ENCODE results near the gene INSIG2. TPM values are rescaled to one million over a fixed set of nuclear protein-coding genes. Genes with fewer than 3 reads are reported as not detected.

Gene INSIG2
- total and polyA plus RNA-seq, 9 of the 15 experiments (the other 6 are each of a cell fraction or from before 2014, with no cell fraction given): 1.5 to 34.2 (median 6.4) TPM

DNA sequence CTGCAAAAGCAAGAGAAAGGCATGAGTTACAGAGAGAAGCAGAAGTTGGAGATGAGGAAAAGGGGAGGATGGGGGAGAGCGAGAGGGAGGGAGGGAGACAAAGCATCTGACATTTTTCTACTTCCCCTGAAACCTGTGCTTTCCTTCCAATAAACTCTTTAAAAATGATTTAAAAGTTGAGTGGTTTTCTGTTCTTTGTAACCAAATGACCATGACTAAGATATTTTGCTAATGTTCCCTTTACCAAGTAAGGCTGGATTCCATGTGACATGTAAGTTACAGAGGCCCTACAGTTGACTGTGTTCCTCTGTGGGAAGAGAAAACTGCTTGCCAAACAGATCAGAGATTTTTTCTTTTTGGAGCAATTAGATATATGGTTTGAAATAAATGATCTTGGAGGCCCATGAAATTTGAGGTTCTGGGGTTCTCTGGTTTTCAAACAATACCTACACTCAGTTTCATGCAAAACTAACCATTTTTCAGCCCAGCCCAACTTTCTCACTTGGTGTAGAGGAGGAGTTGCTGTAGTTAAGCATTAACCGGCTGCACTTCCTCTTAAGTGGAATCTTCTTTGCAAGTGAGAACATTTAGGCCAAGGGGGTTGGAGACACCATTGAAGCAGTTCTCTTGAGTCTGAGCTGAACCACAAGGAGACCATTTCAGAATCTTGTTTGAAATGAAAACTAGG, 34.5 kb downstream of the INSIG2 start:
- no peaks in the 10 kb centered on the region for H4K20me1 ChIP-seq (replicated peaks; ENCODE audit: control insufficient read depth, insufficient read depth, low read length)
- no peak overlapping the region for H3K4me2 ChIP-seq (ENCODE audit: insufficient read depth, low read length)
- in situ Hi-C loops (cut with MboI) (no loop called here), intact Hi-C loops (cut with micrococcal nuclease) (no loop called here)
- no peak overlapping the region for H3K27ac ChIP-seq (ENCODE audit: extremely low read depth, low read depth, low read length)
- TF ChIP-seq FIP1L1 (IDR thresholded peaks at IDR 0.05; ENCODE audit: low read depth, low read length, poor library complexity, severe bottlenecking): no peak
- peak; percentile 51; the same call in 1 of the 2 replicates for TF ChIP-seq SPI1 (IDR thresholded peaks at IDR 0.05; ENCODE audit: borderline replicate concordance, low read depth, low read length)
- TF ChIP-seq ZNF436 (CRISPR knock-in tag; IDR thresholded peaks at IDR 0.05): no peak
- CTCF ChIA-PET (ENCODE audit: low intra/inter-chr PET ratio): no interaction called here
- H2AFZ ChIP-seq (ENCODE audit: low read depth, low read length): no peak overlapping the region
- POLR2A ChIA-PET: interaction anchor here (1.0 kb wide), 1 partner anchor 11 kb away, joined by 7 read pairs; no protein-coding TSS in a partner anchor
- DNase-seq (ENCODE audit: extremely low read depth in 1 of 4, low spot score in 3 of 4) (no peak), ATAC-seq (no peak), FAIRE-seq (no peak)
- no peaks in the 10 kb centered on the region for H3K4me1 ChIP-seq (replicated peaks in 1 of 2; ENCODE audit: control insufficient read depth in 2 of 2, insufficient read depth in 2 of 2, low read length in 2 of 2)
- H3K36me3 ChIP-seq (ENCODE audit: control insufficient read depth, insufficient read depth, low read length): no peaks in the 10 kb centered on the region
- 5% methylated on average over 2 of the region's 2 CpGs for WGBS (ENCODE audit: insufficient coverage, low coverage, missing lambda C conversion rate)
- no peak overlapping the region for H3K9ac ChIP-seq (ENCODE audit: insufficient read depth in 1 of 2, low read depth in 2 of 2, low read length in 2 of 2)
- H3K9me3 ChIP-seq (replicated peaks; ENCODE audit: control insufficient read depth, insufficient read depth, low read depth, low read length): no peaks in the 10 kb centered on the region
- no peaks in the 10 kb centered on the region for H3K79me2 ChIP-seq (ENCODE audit: control insufficient read depth, insufficient read depth, low read length)
- no TSS peak for BruUV-seq (replicated peaks)
- H3K27me3 ChIP-seq (ENCODE audit: control insufficient read depth in 2 of 2, insufficient read depth in 2 of 2, low read length in 2 of 2): peaks cover 16 to 22% of the 10 kb centered on the region in 2 experiments
- H3K9me1 ChIP-seq (ENCODE audit: control insufficient read depth, insufficient read depth, low read length): no peaks in the 10 kb centered on the region
- no peak overlapping the region for H3K4me3 ChIP-seq

DNA sequence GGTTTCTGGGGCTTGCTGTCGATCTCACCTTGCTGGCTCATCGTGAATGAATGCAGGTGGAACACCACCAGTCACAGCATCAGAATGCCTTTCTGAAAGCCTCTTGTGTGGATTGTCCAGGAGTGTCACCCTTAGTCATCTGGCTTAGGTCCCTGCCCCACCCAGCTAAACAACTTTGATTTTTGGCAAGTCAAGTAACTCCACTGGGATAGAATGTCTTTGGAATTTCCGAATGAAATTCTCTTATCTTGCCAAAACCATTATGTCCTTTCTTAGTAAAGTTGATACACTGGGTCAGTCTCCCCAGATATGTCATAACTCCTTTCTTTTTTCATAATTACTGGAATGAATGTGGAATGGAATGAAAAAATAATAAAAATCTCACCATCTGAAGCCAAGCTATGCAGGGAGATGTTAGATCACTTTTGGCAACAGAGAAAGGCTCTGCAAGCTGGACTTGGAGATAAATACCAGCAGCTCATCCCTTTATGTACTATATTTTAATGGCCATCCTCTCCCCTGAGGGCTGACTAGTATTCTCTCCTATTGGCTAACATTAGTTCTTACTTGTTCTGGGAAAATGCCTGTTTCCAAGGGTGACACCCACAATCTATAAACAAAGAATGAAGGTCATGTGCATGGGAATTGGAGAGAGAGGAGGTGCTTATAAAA, 35.4 kb downstream of the INSIG2 start:
- Histone ChIP-seq H3K4me1 (replicated peaks in 1 of 2; ENCODE audit: control insufficient read depth in 2 of 2, insufficient read depth in 2 of 2, low read length in 2 of 2) (no peaks in the 10 kb centered on the region), H4K20me1 (replicated peaks; ENCODE audit: control insufficient read depth, insufficient read depth, low read length) (no peaks in the 10 kb centered on the region), H3K9me1 (ENCODE audit: control insufficient read depth, insufficient read depth, low read length) (no peaks in the 10 kb centered on the region), H3K27me3 (ENCODE audit: control insufficient read depth in 2 of 2, insufficient read depth in 2 of 2, low read length in 2 of 2) (peaks cover 12 to 15% of the 10 kb centered on the region in 2 experiments), H3K4me3 (no peak overlapping the region), H2AFZ (ENCODE audit: low read depth, low read length) (no peak overlapping the region), H3K9ac (ENCODE audit: insufficient read depth in 1 of 2, low read depth in 2 of 2, low read length in 2 of 2) (no peak overlapping the region), H3K27ac (ENCODE audit: extremely low read depth, low read depth, low read length) (no peak overlapping the region), H3K79me2 (ENCODE audit: control insufficient read depth, insufficient read depth, low read length) (no peaks in the 10 kb centered on the region), H3K9me3 (replicated peaks; ENCODE audit: control insufficient read depth, insufficient read depth, low read depth, low read length) (no peaks in the 10 kb centered on the region), H3K36me3 (ENCODE audit: control insufficient read depth, insufficient read depth, low read length) (no peaks in the 10 kb centered on the region), H3K4me2 (ENCODE audit: insufficient read depth, low read length) (no peak overlapping the region)
- DNase-seq (ENCODE audit: extremely low read depth in 1 of 4, low spot score in 3 of 4) (no peak), ATAC-seq (no peak), FAIRE-seq (no peak)
- 0% methylated on average over 3 of the region's 3 CpGs for WGBS (ENCODE audit: insufficient coverage, low coverage, missing lambda C conversion rate)
- no TSS peak for BruUV-seq (replicated peaks)
- CTCF ChIA-PET (ENCODE audit: low intra/inter-chr PET ratio): no interaction called here
- intact Hi-C loops (cut with micrococcal nuclease): no loop called here
- POLR2A ChIA-PET: no interaction called here
- in situ Hi-C loops (cut with MboI): no loop called here
- TF ChIP-seq PCBP2 (IDR thresholded peaks at IDR 0.05; ENCODE audit: low read depth, low read length, poor library complexity, severe bottlenecking): no peak
- no peak for TF ChIP-seq TCFL5 (CRISPR knock-in tag; conservative IDR thresholded peaks at IDR 0.05)
- no peak for TF ChIP-seq POLR2G (IDR thresholded peaks at IDR 0.05; ENCODE audit: low read depth, low read length)
- TF ChIP-seq, protein P1, sequence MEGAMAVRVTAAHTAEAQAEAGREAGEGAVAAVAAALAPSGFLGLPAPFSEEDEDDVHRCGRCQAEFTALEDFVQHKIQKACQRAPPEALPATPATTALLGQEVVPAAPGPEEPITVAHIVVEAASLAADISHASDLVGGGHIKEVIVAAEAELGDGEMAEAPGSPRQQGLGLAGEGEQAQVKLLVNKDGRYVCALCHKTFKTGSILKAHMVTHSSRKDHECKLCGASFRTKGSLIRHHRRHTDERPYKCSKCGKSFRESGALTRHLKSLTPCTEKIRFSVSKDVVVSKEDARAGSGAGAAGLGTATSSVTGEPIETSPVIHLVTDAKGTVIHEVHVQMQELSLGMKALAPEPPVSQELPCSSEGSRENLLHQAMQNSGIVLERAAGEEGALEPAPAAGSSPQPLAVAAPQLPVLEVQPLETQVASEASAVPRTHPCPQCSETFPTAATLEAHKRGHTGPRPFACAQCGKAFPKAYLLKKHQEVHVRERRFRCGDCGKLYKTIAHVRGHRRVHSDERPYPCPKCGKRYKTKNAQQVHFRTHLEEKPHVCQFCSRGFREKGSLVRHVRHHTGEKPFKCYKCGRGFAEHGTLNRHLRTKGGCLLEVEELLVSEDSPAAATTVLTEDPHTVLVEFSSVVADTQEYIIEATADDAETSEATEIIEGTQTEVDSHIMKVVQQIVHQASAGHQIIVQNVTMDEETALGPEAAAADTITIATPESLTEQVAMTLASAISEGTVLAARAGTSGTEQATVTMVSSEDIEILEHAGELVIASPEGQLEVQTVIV (CRISPR knock-in tag; IDR thresholded peaks at IDR 0.05; ENCODE audit: borderline replicate concordance): no peak
- no peak for TF ChIP-seq CBX1 (IDR thresholded peaks at IDR 0.05; ENCODE audit: low read depth)
- no peak for TF ChIP-seq BACH1 (tag; IDR thresholded peaks at IDR 0.05)
- TF ChIP-seq, protein P2, sequence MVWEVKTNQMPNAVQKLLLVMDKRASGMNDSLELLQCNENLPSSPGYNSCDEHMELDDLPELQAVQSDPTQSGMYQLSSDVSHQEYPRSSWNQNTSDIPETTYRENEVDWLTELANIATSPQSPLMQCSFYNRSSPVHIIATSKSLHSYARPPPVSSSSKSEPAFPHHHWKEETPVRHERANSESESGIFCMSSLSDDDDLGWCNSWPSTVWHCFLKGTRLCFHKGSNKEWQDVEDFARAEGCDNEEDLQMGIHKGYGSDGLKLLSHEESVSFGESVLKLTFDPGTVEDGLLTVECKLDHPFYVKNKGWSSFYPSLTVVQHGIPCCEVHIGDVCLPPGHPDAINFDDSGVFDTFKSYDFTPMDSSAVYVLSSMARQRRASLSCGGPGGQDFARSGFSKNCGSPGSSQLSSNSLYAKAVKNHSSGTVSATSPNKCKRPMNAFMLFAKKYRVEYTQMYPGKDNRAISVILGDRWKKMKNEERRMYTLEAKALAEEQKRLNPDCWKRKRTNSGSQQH (CRISPR knock-in tag; IDR thresholded peaks at IDR 0.05): no peak
